Naive thymus-derived CD4-positive, alpha-beta T cell (primary cell): ENCODE measurements around the gene OR4D11. TPM values are rescaled to one million over a fixed set of nuclear protein-coding genes. Genes with fewer than 3 reads are reported as not detected.

Experiments used
- ATAC-seq: fragments of 150-1000 bp; cut with Tn5 transposase; 2 replicates; pipeline ENCODE4 v1.10.0; 2021; ENCODE audit warnings: mild to moderate bottlenecking, moderate library complexity
- CTCF ChIA-PET: fragments of 350-600 bp; sonication (Branson Sonifier 250); formaldehyde crosslinking; loops from one replicate; lab custom pipeline; 2021; ENCODE audit warnings: antibody characterized with exemption; lab: Charles Lee
- POLR2A ChIA-PET: fragments of 350-600 bp; sonication (Branson Sonifier 250); formaldehyde crosslinking; loops from one replicate; lab custom pipeline; 2021; ENCODE audit warnings: antibody characterized with exemption, inconsistent platforms; lab: Charles Lee
- DNase-seq, 9 donors: peaks; one replicate each; pipeline versions ENCODE4 v3.0.0 to v3.0.0-alpha.2; 2020 to 2022; ENCODE audit warnings: mixed read lengths in 1 of 9
- H3K27ac ChIP-seq: one replicate; pipeline ENCODE4 v1.7.0; 2013; ENCODE audit warnings: mild to moderate bottlenecking, low read depth, low read length, moderate library complexity
- H3K27me3 ChIP-seq, 2 donors: one replicate each; pipeline ENCODE4 v1.7.0; 2013; ENCODE audit warnings: low read length in 2 of 2, mild to moderate bottlenecking in 2 of 2, moderate library complexity in 2 of 2; ENCODE audit not compliant: control insufficient read depth in 2 of 2, insufficient read depth in 2 of 2
- H3K36me3 ChIP-seq, 3 experiments: 1 replicate in 2 of 3; 2 replicates in 1 of 3; pipeline ENCODE4 v1.7.0; 2013; ENCODE audit warnings: low read length in 3 of 3, mild to moderate bottlenecking in 3 of 3, moderate library complexity in 1 of 3; ENCODE audit not compliant: insufficient read depth in 3 of 3, control insufficient read depth in 2 of 3
- H3K4me1 ChIP-seq, 2 donors: one replicate each; pipeline ENCODE4 v1.7.0; 2013; ENCODE audit warnings: low read length in 2 of 2, mild to moderate bottlenecking in 2 of 2, moderate library complexity in 1 of 2; ENCODE audit not compliant: control insufficient read depth in 2 of 2, insufficient read depth in 2 of 2
- H3K4me3 ChIP-seq: 2 replicates; pipeline ENCODE4 v1.7.0; 2013; ENCODE audit warnings: mild to moderate bottlenecking, low read length
- H3K9me3 ChIP-seq, 3 experiments: 1 replicate in 2 of 3; 2 replicates in 1 of 3; pipeline ENCODE4 v1.7.0; 2013; ENCODE audit warnings: low read length in 3 of 3; ENCODE audit not compliant: control insufficient read depth in 2 of 3
- H3K27ac Mint-ChIP-seq, 9 donors: one replicate each; pipeline ENCODE4 v1.8.0; 2020 to 2022; ENCODE audit warnings: mixed read lengths in 9 of 9, mild to moderate bottlenecking in 8 of 9, moderate library complexity in 5 of 9, inconsistent platforms in 2 of 9
- H3K27me3 Mint-ChIP-seq, 5 donors: one replicate each; pipeline ENCODE4 v1.8.0; 2021 to 2022; ENCODE audit warnings: mixed read lengths in 5 of 5, mild to moderate bottlenecking in 1 of 5
- H3K36me3 Mint-ChIP-seq, 5 donors: one replicate each; pipeline ENCODE4 v1.8.0; 2020 to 2022; ENCODE audit warnings: mixed read lengths in 5 of 5, mild to moderate bottlenecking in 3 of 5, inconsistent platforms in 1 of 5
- H3K4me1 Mint-ChIP-seq, 7 donors: one replicate each; pipeline ENCODE4 v1.8.0; 2020 to 2022; ENCODE audit warnings: mixed read lengths in 7 of 7, mild to moderate bottlenecking in 3 of 7, inconsistent platforms in 1 of 7
- H3K4me3 Mint-ChIP-seq, 10 donors: one replicate each; pipeline ENCODE4 v1.8.0; 2020 to 2022; ENCODE audit warnings: mild to moderate bottlenecking in 10 of 10, mixed read lengths in 10 of 10, moderate library complexity in 6 of 10, inconsistent platforms in 2 of 10
- H3K9me3 Mint-ChIP-seq, 11 donors: one replicate each; pipeline ENCODE4 v1.8.0; 2020 to 2022; ENCODE audit warnings: mixed read lengths in 11 of 11, mild to moderate bottlenecking in 4 of 11, inconsistent platforms in 1 of 11, moderate library complexity in 1 of 11
- intact Hi-C, 2 donors: fragments of 100-400 bp; cut with micrococcal nuclease; formaldehyde crosslinking; loops; one replicate each; pipeline ENCODE4 v1.15.1; 2023
- polyA plus RNA-seq, 2 donors: library from polyadenylated mRNA; unstranded; fragments of 300-500 nt; fragmentation: Illumina TruSeq; gene quantifications; one replicate each; pipeline ENCODE4 v1.2.3, GENCODE V29; 2021
- total RNA-seq, 6 experiments: library from RNA in 5 of 6; stranded (reverse) in 5 of 6; gene quantifications; 1 replicate in 5 of 6; 2 replicates in 1 of 6; pipeline ENCODE4 v1.2.3 and lab custom pipeline; 2021 to 2026

The OR4D11 gene
- not detected for total RNA-seq
- polyA plus RNA-seq, result not detected
- not detected for total RNA-seq (lab: John Stamatoyannopoulos, UW)

- Histone ChIP-seq H3K4me3 (no peak within 1 kb of the TSS), H3K27ac (no peak within 1 kb of the TSS), H3K36me3 (no peaks in the 10 kb centered on the region), H3K9me3 (no peaks in the 10 kb centered on the region), H3K27me3 (no peaks in the 10 kb centered on the region), H3K4me1 (no peaks in the 10 kb centered on the region)
- no peak within 1 kb of the TSS for H3K4me3 Mint-ChIP-seq
- peaks cover 0 to 7% (median 0%) of the 10 kb centered on the region in 11 donors for H3K9me3 Mint-ChIP-seq
- peaks cover 0 to 6% (median 0%) of the 10 kb centered on the region in 7 donors for H3K4me1 Mint-ChIP-seq
- CTCF ChIA-PET, result no interaction called here
- ATAC-seq (no peak), DNase-seq (no peak)
- peaks cover 0 to 5% (median 0%) of the 10 kb centered on the region in 5 donors for H3K36me3 Mint-ChIP-seq
- POLR2A ChIA-PET, result no interaction called here
- no peak within 1 kb of the TSS for H3K27ac Mint-ChIP-seq
- H3K27me3 Mint-ChIP-seq, result peaks cover 0 to 15% (median 7%) of the 10 kb centered on the region in 5 donors
- intact Hi-C loops, result no loop called here
Measured at GRCh38 chr11:59503276-59503675, at the start of gene OR4D11. OR4D11 (plus strand) TSS chr11:59503576; CDS start chr11:59503576, 0 bp downstream.

GRCh38 chr11:59456661-59457060 lies 46.7 kb upstream of the OR4D11 start, which contains the start of gene OR4D6:
OR4D6 (plus strand) TSS chr11:59456961; CDS start chr11:59456961, 0 bp downstream.
- Mint-ChIP-seq H3K4me3 (no peak within 1 kb of the TSS), H3K9me3 (no peaks in the 10 kb centered on the region), H3K36me3 (no peaks in the 10 kb centered on the region), H3K27me3 (peaks cover 5 to 33% (median 11%) of the 10 kb centered on the region in 5 donors), H3K27ac (no peak within 1 kb of the TSS), H3K4me1 (no peaks in the 10 kb centered on the region)
- intact Hi-C loops, result no loop called here
- no peaks in the 10 kb centered on the region for H3K27me3 ChIP-seq
- H3K27ac ChIP-seq, result no peak within 1 kb of the TSS
- H3K4me1 ChIP-seq, result no peaks in the 10 kb centered on the region
- no peaks in the 10 kb centered on the region for H3K36me3 ChIP-seq
- ChIA-PET POLR2A (no interaction called here), CTCF (no interaction called here)
- ATAC-seq (no peak), DNase-seq (no peak)
- H3K4me3 ChIP-seq, result no peak within 1 kb of the TSS
- H3K9me3 ChIP-seq, result no peaks in the 10 kb centered on the region

GRCh38 chr11:59459916-59460315 lies 43.5 kb upstream of the OR4D11 start:
- POLR2A ChIA-PET, result no interaction called here
- Mint-ChIP-seq H3K4me3 (no peak overlapping the region), H3K27ac (no peak overlapping the region), H3K36me3 (no peaks in the 10 kb centered on the region), H3K9me3 (no peaks in the 10 kb centered on the region), H3K4me1 (no peaks in the 10 kb centered on the region), H3K27me3 (peaks cover 10 to 43% (median 32%) of the 10 kb centered on the region in 5 donors)
- no peaks in the 10 kb centered on the region for H3K36me3 ChIP-seq
- ATAC-seq (no peak), DNase-seq (no peak)
- intact Hi-C loops, result no loop called here
- H3K27ac ChIP-seq, result no peak overlapping the region
- H3K9me3 ChIP-seq, result no peaks in the 10 kb centered on the region
- CTCF ChIA-PET, result no interaction called here
- no peaks in the 10 kb centered on the region for H3K4me1 ChIP-seq
- H3K27me3 ChIP-seq, result no peaks in the 10 kb centered on the region
- H3K4me3 ChIP-seq, result no peak overlapping the region

- intact Hi-C loops, result no loop called here
- H3K36me3 ChIP-seq, result no peaks in the 10 kb centered on the region
- Mint-ChIP-seq H3K36me3 (no peaks in the 10 kb centered on the region), H3K27me3 (peaks cover 9 to 42% (median 38%) of the 10 kb centered on the region in 5 donors), H3K4me3 (no peak overlapping the region), H3K27ac (no peak overlapping the region), H3K9me3 (peaks cover 0 to 4% (median 0%) of the 10 kb centered on the region in 11 donors), H3K4me1 (no peaks in the 10 kb centered on the region)
- ATAC-seq (no peak), DNase-seq (no peak)
- no peaks in the 10 kb centered on the region for H3K4me1 ChIP-seq
- POLR2A ChIA-PET, result no interaction called here
- no peak overlapping the region for H3K4me3 ChIP-seq
- no peaks in the 10 kb centered on the region for H3K9me3 ChIP-seq
- CTCF ChIA-PET, result no interaction called here
- no peak overlapping the region for H3K27ac ChIP-seq
- H3K27me3 ChIP-seq, result no peaks in the 10 kb centered on the region
Measured at GRCh38 chr11:59463190-59463641, 40.2 kb upstream of the OR4D11 start.

- Histone ChIP-seq H3K9me3 (no peaks in the 10 kb centered on the region), H3K36me3 (no peaks in the 10 kb centered on the region), H3K4me3 (no peak within 1 kb of the TSS), H3K4me1 (no peaks in the 10 kb centered on the region), H3K27ac (no peak within 1 kb of the TSS), H3K27me3 (no peaks in the 10 kb centered on the region)
- H3K27ac Mint-ChIP-seq, result no peak within 1 kb of the TSS
- H3K4me1 Mint-ChIP-seq, result no peaks in the 10 kb centered on the region
- ChIA-PET CTCF (no interaction called here), POLR2A (no interaction called here)
- intact Hi-C loops, result no loop called here
- no peak within 1 kb of the TSS for H3K4me3 Mint-ChIP-seq
- no peak for ATAC-seq
- peaks cover 9 to 39% (median 16%) of the 10 kb centered on the region in 5 donors for H3K27me3 Mint-ChIP-seq
- no peaks in the 10 kb centered on the region for H3K9me3 Mint-ChIP-seq
- no peak for DNase-seq
- no peaks in the 10 kb centered on the region for H3K36me3 Mint-ChIP-seq
Measured at GRCh38 chr11:59473015-59473414, 30.4 kb upstream of the OR4D11 start, which contains the start of gene OR4D10. OR4D10 (plus strand) TSS chr11:59473315; CDS start chr11:59477430, 4,115 bp downstream.

DNA sequence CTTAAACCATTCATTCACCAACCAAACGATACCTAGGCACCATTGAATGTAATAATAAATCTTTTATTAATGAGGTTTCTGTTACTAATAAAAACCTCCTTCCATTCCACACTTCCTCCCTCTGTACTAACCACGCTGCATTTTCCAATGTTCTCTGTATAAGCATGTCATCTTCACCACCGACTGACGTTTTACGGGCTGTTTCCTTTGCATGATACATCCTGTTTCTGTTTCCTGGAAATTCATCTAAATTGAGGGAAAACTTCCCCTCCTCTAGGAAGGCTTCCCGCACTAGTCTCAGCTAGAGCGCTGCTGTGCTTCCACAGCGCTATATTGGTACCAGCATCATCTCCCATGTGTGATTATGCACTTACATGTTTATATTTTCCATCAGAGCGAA lies 28.2 kb upstream of the OR4D11 start:
- intact Hi-C loops, result no loop called here
- Histone ChIP-seq H3K4me1 (no peaks in the 10 kb centered on the region), H3K27ac (no peak overlapping the region), H3K4me3 (no peak overlapping the region), H3K9me3 (no peaks in the 10 kb centered on the region), H3K27me3 (no peaks in the 10 kb centered on the region), H3K36me3 (no peaks in the 10 kb centered on the region)
- Mint-ChIP-seq H3K4me1 (no peaks in the 10 kb centered on the region), H3K36me3 (no peaks in the 10 kb centered on the region), H3K27me3 (peaks cover 8 to 35% (median 15%) of the 10 kb centered on the region in 5 donors), H3K27ac (no peak overlapping the region), H3K4me3 (no peak overlapping the region), H3K9me3 (no peaks in the 10 kb centered on the region)
- ATAC-seq (no peak), DNase-seq (no peak)
- ChIA-PET CTCF (interaction anchor here (0.6 kb wide), 1 partner anchor 46 kb away, joined by 3 read pairs; no protein-coding TSS in a partner anchor), POLR2A (no interaction called here)

GRCh38 chr11:59479906-59480305 lies 23.5 kb upstream of the OR4D11 start:
- Mint-ChIP-seq H3K4me3 (no peak overlapping the region), H3K4me1 (no peaks in the 10 kb centered on the region), H3K27me3 (peaks cover 8 to 12% (median 10%) of the 10 kb centered on the region in 5 donors), H3K27ac (no peak overlapping the region), H3K36me3 (no peaks in the 10 kb centered on the region), H3K9me3 (no peaks in the 10 kb centered on the region)
- H3K36me3 ChIP-seq, result no peaks in the 10 kb centered on the region
- DNase-seq, result no peak
- no peak overlapping the region for H3K4me3 ChIP-seq
- ChIA-PET POLR2A (no interaction called here), CTCF (no interaction called here)
- ATAC-seq, result no peak
- H3K9me3 ChIP-seq, result no peaks in the 10 kb centered on the region
- no peaks in the 10 kb centered on the region for H3K4me1 ChIP-seq
- intact Hi-C loops, result no loop called here
- no peak overlapping the region for H3K27ac ChIP-seq
- H3K27me3 ChIP-seq, result no peaks in the 10 kb centered on the region
